ENCODE results near the gene LILRB3.
"Not testable (repeated sequence)": the region's sequence is repeated elsewhere in the genome, so short reads cannot be mapped to it uniquely, and the experiment has no call there.

- TF ChIP-seq, protein P1, sequence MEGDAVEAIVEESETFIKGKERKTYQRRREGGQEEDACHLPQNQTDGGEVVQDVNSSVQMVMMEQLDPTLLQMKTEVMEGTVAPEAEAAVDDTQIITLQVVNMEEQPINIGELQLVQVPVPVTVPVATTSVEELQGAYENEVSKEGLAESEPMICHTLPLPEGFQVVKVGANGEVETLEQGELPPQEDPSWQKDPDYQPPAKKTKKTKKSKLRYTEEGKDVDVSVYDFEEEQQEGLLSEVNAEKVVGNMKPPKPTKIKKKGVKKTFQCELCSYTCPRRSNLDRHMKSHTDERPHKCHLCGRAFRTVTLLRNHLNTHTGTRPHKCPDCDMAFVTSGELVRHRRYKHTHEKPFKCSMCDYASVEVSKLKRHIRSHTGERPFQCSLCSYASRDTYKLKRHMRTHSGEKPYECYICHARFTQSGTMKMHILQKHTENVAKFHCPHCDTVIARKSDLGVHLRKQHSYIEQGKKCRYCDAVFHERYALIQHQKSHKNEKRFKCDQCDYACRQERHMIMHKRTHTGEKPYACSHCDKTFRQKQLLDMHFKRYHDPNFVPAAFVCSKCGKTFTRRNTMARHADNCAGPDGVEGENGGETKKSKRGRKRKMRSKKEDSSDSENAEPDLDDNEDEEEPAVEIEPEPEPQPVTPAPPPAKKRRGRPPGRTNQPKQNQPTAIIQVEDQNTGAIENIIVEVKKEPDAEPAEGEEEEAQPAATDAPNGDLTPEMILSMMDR (optimal IDR thresholded peaks at IDR 0.05 in 1 of 3, IDR thresholded peaks at IDR 0.05 in 1 of 3, conservative IDR thresholded peaks at IDR 0.05 in 1 of 3; ENCODE audit: extremely low read depth in 1 of 3, insufficient read depth in 2 of 3, low read length in 3 of 3): not testable (repeated sequence)
- TF ChIP-seq EZH2 (IDR thresholded peaks at IDR 0.05; ENCODE audit: low read length): not testable (repeated sequence)
Observed at GRCh38 chr19:54240372-54241336, 17.8 kb upstream of the LILRB3 start.
